Measurements from ENCODE around the gene PRRC2B. TPM values are rescaled to one million over a fixed set of nuclear protein-coding genes. Genes with fewer than 3 reads are reported as not detected.
"Not testable (repeated sequence)": the region's sequence is repeated elsewhere in the genome, so short reads cannot be mapped to it uniquely, and the experiment has no call there.

Gene PRRC2B
- total RNA-seq, 1 donor from 2014 or later: 190 TPM

GRCh38 chr9:131349522-131349880 is 44.4 kb upstream of the PRRC2B start:
- TF ChIP-seq, protein P1, sequence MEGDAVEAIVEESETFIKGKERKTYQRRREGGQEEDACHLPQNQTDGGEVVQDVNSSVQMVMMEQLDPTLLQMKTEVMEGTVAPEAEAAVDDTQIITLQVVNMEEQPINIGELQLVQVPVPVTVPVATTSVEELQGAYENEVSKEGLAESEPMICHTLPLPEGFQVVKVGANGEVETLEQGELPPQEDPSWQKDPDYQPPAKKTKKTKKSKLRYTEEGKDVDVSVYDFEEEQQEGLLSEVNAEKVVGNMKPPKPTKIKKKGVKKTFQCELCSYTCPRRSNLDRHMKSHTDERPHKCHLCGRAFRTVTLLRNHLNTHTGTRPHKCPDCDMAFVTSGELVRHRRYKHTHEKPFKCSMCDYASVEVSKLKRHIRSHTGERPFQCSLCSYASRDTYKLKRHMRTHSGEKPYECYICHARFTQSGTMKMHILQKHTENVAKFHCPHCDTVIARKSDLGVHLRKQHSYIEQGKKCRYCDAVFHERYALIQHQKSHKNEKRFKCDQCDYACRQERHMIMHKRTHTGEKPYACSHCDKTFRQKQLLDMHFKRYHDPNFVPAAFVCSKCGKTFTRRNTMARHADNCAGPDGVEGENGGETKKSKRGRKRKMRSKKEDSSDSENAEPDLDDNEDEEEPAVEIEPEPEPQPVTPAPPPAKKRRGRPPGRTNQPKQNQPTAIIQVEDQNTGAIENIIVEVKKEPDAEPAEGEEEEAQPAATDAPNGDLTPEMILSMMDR (IDR thresholded peaks at IDR 0.05): no peak
- no peaks in the 10 kb centered on the region for H3K9me3 ChIP-seq
- H3K4me3 ChIP-seq: no peak overlapping the region
- DNase-seq: no peak
- intact Hi-C loops (cut with DNase I): loop anchor here (10.0 kb wide), 1 partner anchor 125 kb away; no protein-coding TSS in a partner anchor
- H3K27me3 ChIP-seq: no peaks in the 10 kb centered on the region
- H3K27ac ChIP-seq: no peak overlapping the region
- ATAC-seq: no peak
- peaks cover 9% of the 10 kb centered on the region for H3K4me1 ChIP-seq
- no peaks in the 10 kb centered on the region for H3K36me3 ChIP-seq

- Histone ChIP-seq H3K27ac (no peak overlapping the region), H3K4me1 (peaks cover 9% of the 10 kb centered on the region), H3K36me3 (no peaks in the 10 kb centered on the region), H3K27me3 (no peaks in the 10 kb centered on the region), H3K9me3 (no peaks in the 10 kb centered on the region), H3K4me3 (peak overlapping the region; percentile 29)
- peak; percentile 95 for DNase-seq
- TF ChIP-seq, protein P1 (IDR thresholded peaks at IDR 0.05): peak; percentile 88
- intact Hi-C loops (cut with DNase I): loop anchor here (10.0 kb wide), 1 partner anchor 125 kb away; no protein-coding TSS in a partner anchor
- peak; percentile 98 for ATAC-seq
Measured at GRCh38 chr9:131349881-131350563, 43.9 kb upstream of the PRRC2B start.

- peak; percentile 95 for ATAC-seq
- H3K9me3 ChIP-seq; H3K4me3 ChIP-seq; H3K36me3 ChIP-seq; H3K27me3 ChIP-seq; H3K27ac ChIP-seq; intact Hi-C loops (cut with DNase I); H3K4me1 ChIP-seq: not testable (repeated sequence)
- peak; percentile 13 for DNase-seq
Measured at GRCh38 chr9:131356479-131356878, 37.4 kb upstream of the PRRC2B start.

- no peaks in the 10 kb centered on the region for H3K27me3 ChIP-seq
- H3K4me3 ChIP-seq: no peak overlapping the region
- DNase-seq (no peak), ATAC-seq (no peak)
- no peaks in the 10 kb centered on the region for H3K36me3 ChIP-seq
- no peak overlapping the region for H3K27ac ChIP-seq
- intact Hi-C loops (cut with DNase I): no loop called here
- no peaks in the 10 kb centered on the region for H3K9me3 ChIP-seq
- TF ChIP-seq, protein P1 (IDR thresholded peaks at IDR 0.05): no peak
- H3K4me1 ChIP-seq: peaks cover 13% of the 10 kb centered on the region
Measured at GRCh38 chr9:131358556-131358955, 35.3 kb upstream of the PRRC2B start.

DNA sequence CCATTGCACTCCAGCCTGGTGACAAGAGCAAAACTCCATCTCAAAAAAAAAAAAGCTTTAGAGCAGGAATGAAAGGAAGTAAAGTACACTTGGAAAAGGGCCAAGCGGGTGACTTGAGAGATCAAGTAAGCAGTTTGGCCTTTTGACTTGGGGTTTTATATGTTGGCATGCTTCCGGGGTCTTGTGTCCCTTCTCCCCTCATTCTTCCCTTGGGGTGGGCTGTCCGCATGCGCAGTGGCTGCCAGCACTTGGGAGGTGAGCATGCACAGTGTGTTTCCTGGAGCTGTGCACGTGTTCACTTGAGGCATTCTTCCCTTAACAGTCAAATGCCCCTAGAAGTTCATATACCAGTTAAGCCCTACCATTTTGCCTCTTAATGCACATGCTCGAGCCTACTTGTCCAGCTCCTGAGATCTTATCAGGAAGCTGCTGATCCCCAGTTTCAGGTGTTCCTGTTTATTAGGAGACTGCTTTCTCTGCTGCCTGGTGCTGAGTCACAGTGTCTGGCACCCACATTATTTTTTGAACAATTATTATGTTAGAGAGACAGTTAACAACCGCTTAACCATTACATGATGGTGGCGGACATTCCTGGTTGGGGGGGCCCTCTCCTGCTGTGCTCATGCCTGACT is 32.6 kb upstream of the PRRC2B start:
- ATAC-seq (peak; percentile 73), DNase-seq (no peak)
- Histone ChIP-seq H3K4me1 (peaks cover 13% of the 10 kb centered on the region), H3K4me3 (no peak overlapping the region), H3K9me3 (no peaks in the 10 kb centered on the region), H3K36me3 (no peaks in the 10 kb centered on the region), H3K27me3 (no peaks in the 10 kb centered on the region), H3K27ac (peak overlapping the region; percentile 30)
- TF ChIP-seq, protein P1 (IDR thresholded peaks at IDR 0.05): no peak
- intact Hi-C loops (cut with DNase I): no loop called here

DNA sequence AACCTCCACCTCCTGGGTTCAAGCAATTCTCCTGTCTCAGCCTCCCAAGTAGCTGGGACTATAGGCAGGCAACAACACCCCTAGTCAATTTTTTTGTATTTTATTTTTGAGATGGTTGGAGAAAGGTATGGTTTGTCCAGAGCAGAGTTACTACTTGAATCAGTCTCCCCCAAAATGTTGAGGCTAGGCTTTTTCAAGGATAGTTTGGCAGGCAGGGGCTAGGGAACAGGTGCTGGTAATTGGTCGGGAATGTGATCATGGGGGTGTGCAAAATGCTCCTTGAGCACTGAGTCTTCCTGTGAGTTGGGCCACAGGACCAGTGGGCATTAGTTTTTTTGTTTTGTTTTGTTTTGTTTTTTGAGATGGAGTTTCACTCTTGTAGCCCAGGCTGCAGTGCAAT is 28.3 kb upstream of the PRRC2B start:
- no peaks in the 10 kb centered on the region for H3K9me3 ChIP-seq
- peaks cover 13% of the 10 kb centered on the region for H3K4me1 ChIP-seq
- no peak overlapping the region for H3K4me3 ChIP-seq
- H3K27me3 ChIP-seq: no peaks in the 10 kb centered on the region
- intact Hi-C loops (cut with DNase I): no loop called here
- H3K36me3 ChIP-seq: no peaks in the 10 kb centered on the region
- TF ChIP-seq, protein P1 (IDR thresholded peaks at IDR 0.05): no peak
- ATAC-seq: no peak
- H3K27ac ChIP-seq: no peak overlapping the region
- no peak for DNase-seq

All from upper lobe of right lung (tissue), 1 donor.